Caki2 (cell line): ENCODE results near the gene SHROOM3. TPM values are rescaled to one million over a fixed set of nuclear protein-coding genes. Genes with fewer than 3 reads are reported as not detected.
"Not testable (repeated sequence)": the region's sequence is repeated elsewhere in the genome, so short reads cannot be mapped to it uniquely, and the experiment has no call there.

Experiments
- DNase-seq: peaks from one replicate; pipeline ENCODE4 v3.0.0-alpha.2; 2015; ENCODE audit warnings: low read depth
- in situ Hi-C: cut with HindIII; loops from 2 replicates; pipeline ENCODE4 v1.10.0; 2016; ENCODE audit warnings: low sequenced_read_pairs, low pct_unique_long_range_greater_than_20kb, mixed read lengths
- total RNA-seq: library from RNA; depleted of rRNA; stranded (reverse); fragments of >200 nt; shearing (Covaris generic); gene quantifications from 2 replicates; pipeline ENCODE4 v1.2.3, GENCODE V29; 2014; ENCODE audit warnings: low replicate concordance; rRNA removed

SHROOM3 gene
- 20.2 and 33.9 TPM in 2 replicates for total RNA-seq

- in situ Hi-C loops = no loop called here
Measured at GRCh38 chr4:76434901-76435527, at the start of gene SHROOM3. Gene SHROOM3 (plus strand): TSS chr4:76435229. CDS start chr4:76436053, 824 bp downstream.

GRCh38 chr4:76385974-76386373, 49.1 kb upstream of the SHROOM3 start:
- in situ Hi-C loops = no loop called here

More at GRCh38 chr4:76434901-76435527, at the start of gene SHROOM3:
- DNase-seq = peak; percentile 53

GRCh38 chr4:76386566-76387305, 48.3 kb upstream of the SHROOM3 start:
- no peak for DNase-seq
- in situ Hi-C loops = no loop called here

More at GRCh38 chr4:76385974-76386373, 49.1 kb upstream of the SHROOM3 start:
- no peak for DNase-seq

- DNase-seq = no peak
- in situ Hi-C loops = no loop called here
Measured at GRCh38 chr4:76388160-76388908, 46.7 kb upstream of the SHROOM3 start.

- no peak for DNase-seq
- in situ Hi-C loops = no loop called here
Measured at GRCh38 chr4:76401654-76402053, 33.4 kb upstream of the SHROOM3 start.

- no peak for DNase-seq
- in situ Hi-C loops = no loop called here
Measured at GRCh38 chr4:76406081-76406480, 28.9 kb upstream of the SHROOM3 start.

GRCh38 chr4:76407440-76408119, 27.4 kb upstream of the SHROOM3 start:
- in situ Hi-C loops = no loop called here

GRCh38 chr4:76410636-76411035, 24.4 kb upstream of the SHROOM3 start:
- no peak for DNase-seq
- in situ Hi-C loops = no loop called here

More at GRCh38 chr4:76407440-76408119, 27.4 kb upstream of the SHROOM3 start:
- no peak for DNase-seq

- in situ Hi-C loops = no loop called here
Measured at GRCh38 chr4:76420188-76420761, 14.8 kb upstream of the SHROOM3 start.

GRCh38 chr4:76420762-76421581, 14.1 kb upstream of the SHROOM3 start, which contains the start of gene CCDC158:
Gene CCDC158 (minus strand): TSS chr4:76421141. CDS start chr4:76403207, 17,934 bp downstream.
- in situ Hi-C loops = no loop called here
- DNase-seq = no peak

More at GRCh38 chr4:76420188-76420761, 14.8 kb upstream of the SHROOM3 start:
- no peak for DNase-seq

GRCh38 chr4:76423159-76423558, 11.9 kb upstream of the SHROOM3 start:
- in situ Hi-C loops, DNase-seq: not testable (repeated sequence)

GRCh38 chr4:76426272-76426671, 8.8 kb upstream of the SHROOM3 start:
- DNase-seq = no peak
- in situ Hi-C loops = no loop called here

GRCh38 chr4:76429636-76430035, 5.4 kb upstream of the SHROOM3 start:
- in situ Hi-C loops = no loop called here
- no peak for DNase-seq

- in situ Hi-C loops = no loop called here
- peak; percentile 39 for DNase-seq
Measured at GRCh38 chr4:76430519-76431388, 4.3 kb upstream of the SHROOM3 start.

GRCh38 chr4:76435528-76436319, 695 bp downstream of the SHROOM3 start:
- in situ Hi-C loops = no loop called here
- DNase-seq = no peak

- in situ Hi-C loops = no loop called here
- no peak for DNase-seq
Measured at GRCh38 chr4:76439491-76439890, 4.5 kb downstream of the SHROOM3 start.
